Measurements from ENCODE around the gene RPSA. TPM values are rescaled to one million over a fixed set of nuclear protein-coding genes. Genes with fewer than 3 reads are reported as not detected.

Gene RPSA
- total RNA-seq, 1 experiment from 2014 or later: 2,455 TPM

GRCh38 chr3:39423436-39423970 lies 17.0 kb downstream of the RPSA start:
- ChIA-PET CTCF (no interaction called here), POLR2A (no interaction called here)
- Mint-ChIP-seq H3K27ac (no peak overlapping the region), H3K4me1 (peaks cover 11% of the 10 kb centered on the region), H3K36me3 (peaks cover 2% of the 10 kb centered on the region; the same call in 1 of the 2 replicates), H3K4me3 (no peak overlapping the region), H3K9me3 (peaks cover 5% of the 10 kb centered on the region; the same call in 1 of the 2 replicates), H3K27me3 (ENCODE audit: low read depth) (no peaks in the 10 kb centered on the region; the same call in 1 of the 2 replicates)
- no peak for DNase-seq (ENCODE audit: low spot score)
- TF ChIP-seq ZNF671 (CRISPR knock-in tag; IDR thresholded peaks at IDR 0.05) (no peak), ZSCAN18 (CRISPR knock-in tag; IDR thresholded peaks at IDR 0.05) (no peak), GABPB1 (CRISPR knock-in tag; IDR thresholded peaks at IDR 0.05) (no peak), EMX1 (CRISPR knock-in tag; IDR thresholded peaks at IDR 0.05) (no peak), IRF1 (CRISPR knock-in tag; IDR thresholded peaks at IDR 0.05) (no peak), FOXJ3 (CRISPR knock-in tag; IDR thresholded peaks at IDR 0.05; ENCODE audit: borderline replicate concordance) (no peak), FOXP1 (CRISPR knock-in tag; IDR thresholded peaks at IDR 0.05; ENCODE audit: borderline replicate concordance) (no peak), TEAD1 (CRISPR knock-in tag; IDR thresholded peaks at IDR 0.05) (no peak), GTF2I (CRISPR knock-in tag; conservative IDR thresholded peaks at IDR 0.05) (no peak), MYBL2 (CRISPR knock-in tag; IDR thresholded peaks at IDR 0.05) (no peak), NFATC4 (CRISPR knock-in tag; IDR thresholded peaks at IDR 0.05) (no peak), ZNF416 (CRISPR knock-in tag; IDR thresholded peaks at IDR 0.05) (no peak), IRF2 (CRISPR knock-in tag; IDR thresholded peaks at IDR 0.05; ENCODE audit: borderline replicate concordance, low read depth) (no peak), ZNF423 (CRISPR knock-in tag; IDR thresholded peaks at IDR 0.05) (no peak)
- TF ChIP-seq, protein P1, sequence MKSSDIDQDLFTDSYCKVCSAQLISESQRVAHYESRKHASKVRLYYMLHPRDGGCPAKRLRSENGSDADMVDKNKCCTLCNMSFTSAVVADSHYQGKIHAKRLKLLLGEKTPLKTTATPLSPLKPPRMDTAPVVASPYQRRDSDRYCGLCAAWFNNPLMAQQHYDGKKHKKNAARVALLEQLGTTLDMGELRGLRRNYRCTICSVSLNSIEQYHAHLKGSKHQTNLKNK (CRISPR knock-in tag; IDR thresholded peaks at IDR 0.05): no peak
- TF ChIP-seq, protein P2, sequence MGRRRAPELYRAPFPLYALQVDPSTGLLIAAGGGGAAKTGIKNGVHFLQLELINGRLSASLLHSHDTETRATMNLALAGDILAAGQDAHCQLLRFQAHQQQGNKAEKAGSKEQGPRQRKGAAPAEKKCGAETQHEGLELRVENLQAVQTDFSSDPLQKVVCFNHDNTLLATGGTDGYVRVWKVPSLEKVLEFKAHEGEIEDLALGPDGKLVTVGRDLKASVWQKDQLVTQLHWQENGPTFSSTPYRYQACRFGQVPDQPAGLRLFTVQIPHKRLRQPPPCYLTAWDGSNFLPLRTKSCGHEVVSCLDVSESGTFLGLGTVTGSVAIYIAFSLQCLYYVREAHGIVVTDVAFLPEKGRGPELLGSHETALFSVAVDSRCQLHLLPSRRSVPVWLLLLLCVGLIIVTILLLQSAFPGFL (CRISPR knock-in tag; IDR thresholded peaks at IDR 0.05; ENCODE audit: borderline replicate concordance): no peak
- no peak for ATAC-seq

DNA sequence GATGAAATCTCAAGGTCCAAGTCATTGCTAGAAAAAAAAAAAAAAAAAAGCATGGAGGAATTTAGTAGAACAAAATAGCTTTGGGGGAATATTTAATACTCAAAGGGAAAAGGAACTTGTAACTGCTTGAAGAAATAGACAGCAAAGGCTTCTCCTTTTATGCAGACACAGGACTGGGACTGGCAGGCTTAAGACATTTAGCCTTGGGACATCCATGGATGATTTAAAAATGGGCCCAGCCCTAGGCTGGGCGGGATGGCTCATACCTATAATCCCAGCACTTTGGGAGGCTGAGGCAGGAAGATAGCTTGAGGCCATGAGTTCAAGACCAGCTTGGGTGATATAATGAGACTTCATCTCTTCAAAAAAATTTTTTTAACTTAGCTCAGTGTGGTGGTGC lies 19.8 kb downstream of the RPSA start:
- ChIA-PET CTCF (interaction anchor here (0.6 kb wide), 1 partner anchor 10 kb away, joined by 7 read pairs; no protein-coding TSS in a partner anchor), POLR2A (no interaction called here)
- peaks cover 3% of the 10 kb centered on the region; the same call in 1 of the 2 replicates for H3K4me1 Mint-ChIP-seq
- H3K27me3 Mint-ChIP-seq (ENCODE audit: low read depth): no peaks in the 10 kb centered on the region
- no peak for DNase-seq (ENCODE audit: low spot score)
- no peak overlapping the region for H3K27ac Mint-ChIP-seq
- no peaks in the 10 kb centered on the region; the same call in 1 of the 2 replicates for H3K9me3 Mint-ChIP-seq
- no peak for ATAC-seq
- H3K36me3 Mint-ChIP-seq: no peaks in the 10 kb centered on the region
- no peak overlapping the region for H3K4me3 Mint-ChIP-seq
- TF ChIP-seq, protein P3, sequence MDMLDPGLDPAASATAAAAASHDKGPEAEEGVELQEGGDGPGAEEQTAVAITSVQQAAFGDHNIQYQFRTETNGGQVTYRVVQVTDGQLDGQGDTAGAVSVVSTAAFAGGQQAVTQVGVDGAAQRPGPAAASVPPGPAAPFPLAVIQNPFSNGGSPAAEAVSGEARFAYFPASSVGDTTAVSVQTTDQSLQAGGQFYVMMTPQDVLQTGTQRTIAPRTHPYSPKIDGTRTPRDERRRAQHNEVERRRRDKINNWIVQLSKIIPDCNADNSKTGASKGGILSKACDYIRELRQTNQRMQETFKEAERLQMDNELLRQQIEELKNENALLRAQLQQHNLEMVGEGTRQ (CRISPR knock-in tag; IDR thresholded peaks at IDR 0.05): no peak
- TF ChIP-seq, protein P4, sequence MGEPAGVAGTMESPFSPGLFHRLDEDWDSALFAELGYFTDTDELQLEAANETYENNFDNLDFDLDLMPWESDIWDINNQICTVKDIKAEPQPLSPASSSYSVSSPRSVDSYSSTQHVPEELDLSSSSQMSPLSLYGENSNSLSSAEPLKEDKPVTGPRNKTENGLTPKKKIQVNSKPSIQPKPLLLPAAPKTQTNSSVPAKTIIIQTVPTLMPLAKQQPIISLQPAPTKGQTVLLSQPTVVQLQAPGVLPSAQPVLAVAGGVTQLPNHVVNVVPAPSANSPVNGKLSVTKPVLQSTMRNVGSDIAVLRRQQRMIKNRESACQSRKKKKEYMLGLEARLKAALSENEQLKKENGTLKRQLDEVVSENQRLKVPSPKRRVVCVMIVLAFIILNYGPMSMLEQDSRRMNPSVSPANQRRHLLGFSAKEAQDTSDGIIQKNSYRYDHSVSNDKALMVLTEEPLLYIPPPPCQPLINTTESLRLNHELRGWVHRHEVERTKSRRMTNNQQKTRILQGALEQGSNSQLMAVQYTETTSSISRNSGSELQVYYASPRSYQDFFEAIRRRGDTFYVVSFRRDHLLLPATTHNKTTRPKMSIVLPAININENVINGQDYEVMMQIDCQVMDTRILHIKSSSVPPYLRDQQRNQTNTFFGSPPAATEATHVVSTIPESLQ (CRISPR knock-in tag; IDR thresholded peaks at IDR 0.05): no peak
- TF ChIP-seq GTF2I (CRISPR knock-in tag; conservative IDR thresholded peaks at IDR 0.05): no peak
- TF ChIP-seq ZNF532 (CRISPR knock-in tag; IDR thresholded peaks at IDR 0.05; ENCODE audit: borderline replicate concordance): no peak
- TF ChIP-seq RELA (CRISPR knock-in tag; IDR thresholded peaks at IDR 0.05; ENCODE audit: borderline replicate concordance): no peak
- TF ChIP-seq ZNF121 (CRISPR knock-in tag; IDR thresholded peaks at IDR 0.05): no peak
- TF ChIP-seq NR3C1 (CRISPR knock-in tag; conservative IDR thresholded peaks at IDR 0.05; ENCODE audit: low read depth): no peak
- TF ChIP-seq FOXP1 (CRISPR knock-in tag; IDR thresholded peaks at IDR 0.05; ENCODE audit: borderline replicate concordance): no peak
- TF ChIP-seq FOXJ3 (CRISPR knock-in tag; IDR thresholded peaks at IDR 0.05; ENCODE audit: borderline replicate concordance): no peak
- TF ChIP-seq GABPB1 (CRISPR knock-in tag; IDR thresholded peaks at IDR 0.05): no peak
- TF ChIP-seq MYBL2 (CRISPR knock-in tag; IDR thresholded peaks at IDR 0.05): no peak
- TF ChIP-seq ELF4 (CRISPR knock-in tag; IDR thresholded peaks at IDR 0.05; ENCODE audit: low read depth): no peak

All from WTC11 (cell line).